Colon (tissue), 2 donors: ENCODE data around the gene LARP4.
"Not testable (repeated sequence)": the region's sequence is repeated elsewhere in the genome, so short reads cannot be mapped to it uniquely, and the experiment has no call there.

Experiments
- FAIRE-seq: peaks from 2 replicates; lab custom pipeline; 2012; peaks lifted over from hg19 to GRCh38; lab: Jason Lieb, UNC
- donor health status: control.
- donor health status: control.

Gene LARP4

DNA sequence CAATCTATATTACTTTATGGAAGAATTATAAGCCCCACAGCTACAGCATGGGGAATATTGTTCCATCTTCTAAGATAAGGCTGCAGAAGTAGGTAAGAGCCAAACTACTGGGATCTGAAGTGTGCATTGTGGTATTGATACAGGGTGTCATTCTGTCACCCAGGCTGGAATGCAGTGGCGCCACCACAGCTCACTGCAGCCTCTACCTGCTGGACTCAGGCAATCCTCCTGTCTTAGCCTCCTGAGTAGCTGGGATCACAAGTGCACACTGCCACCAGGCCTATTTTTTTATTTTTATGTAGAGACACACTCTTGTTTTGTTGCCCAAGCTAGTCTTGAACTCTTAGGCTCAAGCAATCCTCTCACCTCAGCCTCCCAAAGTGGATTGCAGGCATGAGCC lies 82.8 kb downstream of the LARP4 start:
- no peak for FAIRE-seq

DNA sequence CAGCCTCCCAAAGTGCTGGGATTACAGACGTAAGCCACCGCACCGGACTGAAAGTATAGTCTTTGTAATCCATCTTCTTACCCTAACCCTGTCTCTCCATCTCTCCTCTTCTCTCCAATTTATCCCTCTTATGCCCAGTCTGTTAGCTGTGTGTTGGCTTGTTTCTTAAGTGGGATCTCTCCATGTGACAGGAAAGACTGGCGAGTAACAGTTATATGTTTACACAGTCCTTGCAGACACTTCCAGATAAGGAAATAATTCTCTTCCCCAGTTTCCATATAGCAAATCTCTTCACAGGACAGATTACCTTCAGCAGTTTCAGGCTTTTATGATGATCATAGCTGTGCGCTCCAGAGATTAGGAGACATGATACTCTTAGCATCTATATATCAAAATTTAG lies 88.1 kb downstream of the LARP4 start:
- no peak for FAIRE-seq

DNA sequence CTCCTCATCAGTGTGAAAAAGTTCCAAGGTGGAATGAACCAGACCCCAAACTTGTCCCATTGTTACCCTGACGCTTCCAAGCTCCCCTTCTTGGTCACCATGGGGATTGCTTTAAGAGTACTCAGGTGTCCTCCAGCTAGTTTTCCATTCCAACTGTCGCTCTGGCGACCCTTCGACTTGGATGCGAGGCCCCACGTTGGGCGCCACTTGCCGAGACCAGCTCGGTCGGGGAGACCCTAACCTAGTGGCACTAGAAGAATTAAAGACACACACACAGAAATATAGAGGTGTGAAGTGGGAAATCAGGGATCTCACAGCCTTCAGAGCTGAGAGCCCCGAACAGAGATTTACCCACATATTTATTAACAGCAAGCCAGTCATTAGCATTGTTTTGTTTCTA lies 97.4 kb downstream of the LARP4 start:
- FAIRE-seq, result not testable (repeated sequence)

DNA sequence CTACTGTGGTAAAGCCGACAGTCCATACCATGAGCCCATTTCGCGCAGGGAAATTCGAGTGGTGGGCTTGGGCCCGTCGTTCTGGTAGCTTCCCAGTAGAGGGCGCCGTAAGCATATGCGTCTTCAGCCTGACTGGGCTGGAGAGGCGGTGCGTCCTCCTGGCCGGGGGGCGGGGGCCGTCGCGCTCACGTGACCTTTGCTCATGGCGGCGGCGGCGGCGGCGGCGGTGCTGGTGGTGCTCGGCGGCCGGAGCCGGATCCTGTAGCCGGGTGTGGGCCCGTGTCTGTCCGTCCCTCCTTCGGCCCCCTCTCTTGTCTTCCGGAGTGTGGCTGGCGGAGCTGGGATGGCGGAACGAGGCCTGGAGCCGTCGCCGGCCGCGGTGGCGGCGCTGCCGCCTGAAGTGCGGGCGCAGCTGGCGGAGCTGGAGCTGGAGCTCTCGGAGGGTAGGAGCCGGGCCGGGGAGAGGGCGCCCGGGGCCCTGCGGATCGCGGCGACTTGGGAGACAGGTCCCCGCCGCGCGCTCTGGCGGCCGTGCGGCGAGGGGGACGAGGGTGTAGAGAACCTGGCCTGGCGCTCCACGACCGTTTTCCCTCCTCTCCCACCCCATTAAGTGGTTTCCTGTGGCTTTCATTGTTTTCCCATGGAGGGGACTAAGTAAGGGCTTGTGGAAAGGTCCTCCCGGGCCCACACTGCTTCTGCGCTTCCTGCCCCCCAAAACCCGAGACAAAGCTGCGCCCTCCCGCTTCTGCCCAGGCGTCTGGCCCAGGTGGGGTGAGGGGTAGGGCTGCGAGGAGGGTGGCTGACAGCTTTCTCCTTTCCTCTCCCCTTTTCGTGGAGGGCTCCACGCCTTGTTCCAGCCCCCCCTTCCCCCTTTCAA lies 104.4 kb downstream of the LARP4 start, which contains the start of gene DIP2B:
Gene DIP2B, plus strand, starts transcription at position 188 of the 877 bp plus-strand sequence. Its CDS starts 156 bp downstream, at position 344.
- no peak for FAIRE-seq

DNA sequence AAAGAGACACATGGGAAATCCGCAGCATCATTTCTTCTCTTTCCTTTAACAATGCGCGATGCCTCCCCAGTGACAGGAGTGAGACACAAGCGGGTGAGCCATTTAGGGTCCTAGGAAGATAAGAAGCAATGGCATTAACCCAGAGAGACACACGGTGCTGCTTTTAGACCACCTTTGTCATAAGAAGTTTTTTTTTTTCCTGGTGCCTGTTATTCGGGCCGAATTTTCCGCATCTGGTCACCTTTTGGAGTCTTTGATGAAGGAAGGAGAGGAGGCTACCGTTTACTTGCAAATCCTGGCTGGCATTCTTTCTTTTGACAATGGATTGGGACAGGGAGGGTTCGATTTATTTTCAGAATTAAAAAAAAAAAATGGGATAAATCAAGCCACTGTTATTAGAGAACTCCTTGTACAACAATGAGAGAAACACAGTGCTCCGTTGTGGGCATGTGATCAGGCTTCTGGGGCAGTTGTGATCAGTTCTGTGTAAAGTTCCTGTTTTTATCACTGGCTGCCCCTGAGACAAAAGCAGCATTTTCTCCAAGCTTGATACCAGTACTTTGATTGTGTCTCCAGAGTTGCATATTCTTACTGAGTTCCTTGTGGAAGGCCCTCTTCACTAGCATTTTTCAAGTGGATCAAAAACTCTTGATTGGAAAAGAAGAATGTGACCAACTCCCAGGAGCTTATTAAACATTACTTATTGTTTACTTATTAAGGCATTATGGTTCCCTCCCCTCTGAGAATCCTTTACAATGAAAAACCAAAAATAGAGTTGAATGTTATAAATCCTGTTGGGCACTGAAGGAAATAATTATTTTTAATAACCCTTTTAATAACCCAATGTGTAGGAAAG lies 105.2 kb downstream of the LARP4 start:
- FAIRE-seq, result no peak

DNA sequence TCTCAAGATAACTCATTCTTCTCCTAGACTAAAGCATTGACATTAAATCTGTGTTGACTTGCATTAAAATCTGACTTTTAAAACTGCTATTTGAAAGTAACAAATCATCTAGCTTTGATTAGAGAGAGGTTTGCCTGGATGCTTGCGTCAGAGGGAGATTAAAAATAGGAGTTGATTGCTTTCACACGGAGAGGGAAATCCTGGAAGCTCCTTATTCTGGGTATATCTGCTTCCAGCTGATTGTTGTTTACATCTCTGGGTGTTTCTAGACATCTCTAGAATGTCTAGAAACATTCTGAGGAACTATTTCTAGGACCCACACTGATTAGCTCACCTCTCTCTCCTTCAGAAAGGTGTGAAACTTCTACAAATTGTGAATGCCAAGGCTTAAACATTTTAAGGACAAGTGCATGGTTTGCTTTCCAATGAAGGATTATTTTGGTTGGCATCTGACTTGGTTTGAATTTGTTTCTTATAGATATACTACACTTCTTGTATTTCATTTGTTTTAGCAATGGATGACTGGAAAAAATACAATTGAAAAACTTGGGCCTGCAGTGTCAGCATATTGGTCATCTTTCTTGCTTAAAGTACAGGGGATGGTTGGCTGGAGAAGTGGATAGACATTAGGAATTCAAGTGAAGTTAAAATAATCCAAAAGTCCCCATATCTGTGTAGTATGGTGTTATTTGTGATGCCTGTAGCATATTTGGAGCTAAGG lies 106.2 kb downstream of the LARP4 start:
- FAIRE-seq, result no peak

DNA sequence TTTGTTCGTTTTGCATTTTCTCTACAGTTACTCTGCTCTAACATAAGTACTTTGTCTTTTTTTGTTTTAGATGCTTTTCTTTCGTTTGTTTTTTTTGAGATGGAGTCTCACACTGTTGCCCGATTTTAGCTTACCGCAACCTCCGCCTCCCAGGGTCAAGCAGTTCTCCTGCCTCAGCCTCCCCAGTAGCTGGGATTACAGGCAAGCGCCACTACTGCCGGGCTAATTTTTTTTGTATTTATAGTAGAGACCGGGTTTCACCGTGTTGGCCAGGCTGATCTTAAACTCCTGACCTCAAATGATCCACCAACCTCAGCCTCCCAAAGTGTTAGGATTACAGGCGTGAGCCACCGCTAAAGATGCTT lies 106.8 kb downstream of the LARP4 start:
- FAIRE-seq, result no peak

DNA sequence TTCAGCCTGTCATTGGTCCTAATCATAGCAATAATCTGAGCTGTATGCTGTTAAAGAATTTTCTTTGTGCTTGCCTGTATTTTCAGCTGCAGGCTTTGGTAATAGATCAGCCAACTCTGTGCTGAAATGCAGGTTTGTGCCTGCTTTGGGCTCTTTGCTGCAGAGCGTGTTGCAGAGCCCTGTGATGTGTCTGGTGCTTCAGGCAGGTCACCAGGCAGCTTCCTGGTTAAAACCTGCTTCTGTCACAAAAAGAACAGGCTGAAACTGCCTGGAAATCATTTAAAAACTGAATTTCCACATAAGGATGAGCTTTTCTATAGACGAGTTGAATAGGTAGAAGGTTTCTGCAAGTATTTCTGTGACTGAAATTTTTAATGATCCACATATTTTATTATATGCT lies 107.2 kb downstream of the LARP4 start:
- FAIRE-seq, result no peak

DNA sequence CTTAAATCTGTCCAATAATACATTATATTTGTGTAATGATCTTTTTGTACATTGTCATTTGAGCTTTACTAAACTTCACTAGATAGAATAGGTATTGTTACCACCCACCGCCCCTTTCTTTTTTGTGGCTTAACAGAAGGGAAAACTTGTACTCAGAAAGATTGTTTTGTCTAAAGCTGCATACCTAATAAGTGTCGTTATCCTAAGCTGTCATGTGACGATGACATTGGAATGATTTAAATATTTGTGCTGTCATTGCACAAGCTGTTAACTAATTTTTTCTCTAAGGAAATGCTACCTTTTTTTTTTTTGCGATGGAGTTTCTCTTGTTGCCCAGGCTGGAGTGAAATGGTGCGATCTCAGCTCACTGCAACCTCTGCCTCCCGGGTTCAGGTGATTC lies 107.7 kb downstream of the LARP4 start:
- no peak for FAIRE-seq

DNA sequence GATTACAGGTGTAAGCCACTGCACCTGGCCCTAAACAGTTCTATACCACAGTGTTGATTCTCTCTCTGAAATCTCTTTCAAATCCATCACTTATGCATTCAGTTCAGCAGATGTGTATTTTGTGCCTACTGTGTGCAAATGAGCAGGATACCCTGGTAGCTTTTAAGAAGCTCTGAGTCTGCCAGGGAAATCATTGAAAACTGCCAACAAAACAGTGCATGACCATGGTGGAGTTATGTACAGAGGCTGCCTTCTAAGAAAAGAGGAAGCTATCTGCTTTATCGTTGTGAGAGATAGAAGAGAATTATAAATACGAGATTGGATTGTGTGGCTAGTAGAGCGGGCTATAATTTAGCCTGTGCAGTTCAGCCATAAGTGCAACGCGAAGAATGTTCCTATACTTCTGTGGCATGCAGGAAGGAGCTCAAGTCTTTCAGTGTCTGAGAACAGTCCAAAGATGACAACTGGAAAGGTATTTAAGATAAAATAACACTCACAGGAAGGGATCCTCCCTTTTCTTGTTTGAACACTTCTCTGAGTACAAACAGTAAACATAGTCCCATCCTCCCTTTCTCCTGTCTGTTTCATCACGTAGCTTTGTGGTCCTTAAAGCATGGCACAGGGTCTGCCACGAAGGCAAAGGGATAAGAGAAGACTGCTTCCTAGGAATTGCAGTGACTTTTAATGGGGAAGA lies 108.4 kb downstream of the LARP4 start:
- FAIRE-seq, result no peak

DNA sequence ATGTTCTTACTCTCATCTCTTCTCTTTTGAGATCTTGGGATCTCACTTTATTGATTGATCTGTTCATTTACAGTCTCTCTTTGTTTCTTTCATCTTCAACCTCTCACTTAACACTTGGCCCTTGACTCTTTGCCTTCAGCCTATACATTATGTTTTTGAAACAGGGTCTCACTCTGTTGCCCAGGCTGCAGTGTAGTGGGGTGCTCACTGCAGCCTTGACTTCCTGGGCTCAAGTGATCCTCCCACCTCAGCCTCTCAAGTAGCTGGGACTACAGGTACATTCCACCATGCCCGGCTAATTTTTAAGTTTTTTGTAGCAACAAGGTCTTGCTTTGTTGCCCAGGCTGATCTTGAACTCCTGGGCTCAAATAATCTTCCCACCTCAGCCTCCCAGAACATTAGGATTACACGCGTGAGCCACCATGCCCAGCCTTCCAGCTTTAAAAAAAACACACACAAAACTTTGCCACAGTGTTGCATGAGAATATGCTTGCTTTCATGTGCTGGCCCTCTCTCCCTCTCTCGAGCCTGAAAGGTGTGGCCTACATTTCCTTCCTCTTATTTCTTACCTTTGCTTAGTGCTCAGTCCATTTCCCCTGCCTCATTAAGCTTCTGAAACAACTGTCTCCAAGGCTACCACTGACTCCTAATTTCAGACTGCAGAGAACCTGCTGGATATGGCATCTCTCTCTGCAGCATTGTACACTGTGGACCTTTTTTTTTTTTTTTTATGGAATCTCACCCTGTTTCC lies 114.0 kb downstream of the LARP4 start:
- no peak for FAIRE-seq

DNA sequence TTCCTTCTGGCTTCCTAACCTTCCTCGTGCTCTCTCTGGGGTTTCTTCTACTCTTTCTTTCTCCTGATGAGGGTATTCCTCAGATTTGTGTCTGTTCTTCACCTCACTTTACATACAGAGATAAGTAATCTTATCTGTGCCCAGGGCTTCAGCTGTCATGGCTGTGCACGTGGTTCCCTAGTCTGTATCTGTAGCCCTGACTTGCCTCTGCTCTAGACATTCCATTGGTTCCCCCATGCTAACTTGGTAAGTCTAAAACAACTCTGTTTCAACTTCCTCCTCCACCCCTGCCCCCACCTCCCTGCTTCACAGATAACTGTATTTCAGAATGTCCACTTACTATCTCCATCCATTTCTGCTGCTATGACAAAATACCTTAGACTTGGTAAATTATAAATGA lies 114.9 kb downstream of the LARP4 start:
- FAIRE-seq, result no peak

DNA sequence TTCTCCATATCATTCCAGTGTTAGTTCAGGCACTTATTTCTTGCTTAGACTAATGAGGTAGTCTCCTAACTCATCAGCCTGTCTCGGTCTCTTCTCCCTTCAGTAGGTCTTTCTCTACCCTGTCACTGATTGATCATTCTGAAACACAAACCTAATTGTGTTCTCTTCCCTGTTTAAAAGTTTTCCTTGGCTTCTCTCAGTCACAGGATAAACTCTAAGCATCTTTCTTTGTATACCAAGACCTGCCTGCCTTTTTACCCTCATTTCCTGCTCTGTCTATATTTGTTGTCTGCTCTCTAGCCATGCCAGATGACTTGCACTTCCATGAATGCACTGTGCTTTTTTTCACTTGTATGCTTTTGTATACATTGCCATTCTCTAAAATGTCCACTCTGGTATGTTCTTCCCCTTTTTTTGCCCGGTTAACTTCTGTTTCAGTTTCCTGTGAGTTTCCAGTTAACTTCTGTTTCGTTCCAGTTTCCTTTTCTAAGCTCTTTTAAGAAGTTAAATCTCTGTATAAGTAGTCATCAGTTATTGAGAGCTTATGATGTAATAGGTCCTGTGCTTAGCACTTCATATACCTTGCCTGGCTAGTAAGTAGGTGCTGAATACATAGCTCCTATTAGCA lies 116.8 kb downstream of the LARP4 start:
- FAIRE-seq, result no peak

DNA sequence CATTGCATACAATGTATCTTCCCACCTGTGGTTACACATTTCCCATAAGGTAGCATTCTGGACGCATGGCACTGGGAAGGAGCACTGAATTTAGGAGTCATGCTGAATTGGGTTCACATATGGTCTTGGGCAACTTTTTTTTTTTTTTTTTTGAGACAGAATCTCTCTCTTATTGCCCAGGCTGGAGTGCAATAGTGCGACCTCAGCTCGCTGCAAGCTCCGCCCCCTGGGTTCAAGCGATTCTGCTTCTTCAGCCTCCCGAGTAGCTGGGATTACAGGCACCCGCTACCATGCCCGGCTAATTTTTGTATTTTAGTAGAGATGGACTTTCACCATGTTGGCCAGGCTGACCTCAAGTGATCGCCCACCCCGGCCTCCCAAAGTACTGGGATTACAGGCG lies 117.4 kb downstream of the LARP4 start:
- FAIRE-seq, result no peak

DNA sequence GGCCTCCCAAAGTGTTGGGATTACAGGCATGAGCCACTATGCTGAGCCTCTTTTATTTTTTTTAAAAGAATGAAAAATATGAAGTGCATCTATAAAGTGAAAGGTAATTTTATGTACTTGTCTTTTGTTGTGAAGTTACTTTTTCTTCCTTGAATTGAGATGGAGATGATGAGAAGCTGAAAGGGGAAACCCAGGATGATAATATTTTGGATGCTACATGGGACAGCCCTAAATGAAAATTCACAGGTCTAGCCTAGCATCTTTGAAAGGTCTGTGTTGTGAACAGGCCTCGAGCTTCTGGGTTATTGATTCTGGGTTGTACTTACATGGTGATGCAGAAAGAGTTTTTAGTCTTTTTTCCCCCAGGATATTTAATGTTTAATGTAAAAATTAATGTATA lies 118.7 kb downstream of the LARP4 start:
- no peak for FAIRE-seq

DNA sequence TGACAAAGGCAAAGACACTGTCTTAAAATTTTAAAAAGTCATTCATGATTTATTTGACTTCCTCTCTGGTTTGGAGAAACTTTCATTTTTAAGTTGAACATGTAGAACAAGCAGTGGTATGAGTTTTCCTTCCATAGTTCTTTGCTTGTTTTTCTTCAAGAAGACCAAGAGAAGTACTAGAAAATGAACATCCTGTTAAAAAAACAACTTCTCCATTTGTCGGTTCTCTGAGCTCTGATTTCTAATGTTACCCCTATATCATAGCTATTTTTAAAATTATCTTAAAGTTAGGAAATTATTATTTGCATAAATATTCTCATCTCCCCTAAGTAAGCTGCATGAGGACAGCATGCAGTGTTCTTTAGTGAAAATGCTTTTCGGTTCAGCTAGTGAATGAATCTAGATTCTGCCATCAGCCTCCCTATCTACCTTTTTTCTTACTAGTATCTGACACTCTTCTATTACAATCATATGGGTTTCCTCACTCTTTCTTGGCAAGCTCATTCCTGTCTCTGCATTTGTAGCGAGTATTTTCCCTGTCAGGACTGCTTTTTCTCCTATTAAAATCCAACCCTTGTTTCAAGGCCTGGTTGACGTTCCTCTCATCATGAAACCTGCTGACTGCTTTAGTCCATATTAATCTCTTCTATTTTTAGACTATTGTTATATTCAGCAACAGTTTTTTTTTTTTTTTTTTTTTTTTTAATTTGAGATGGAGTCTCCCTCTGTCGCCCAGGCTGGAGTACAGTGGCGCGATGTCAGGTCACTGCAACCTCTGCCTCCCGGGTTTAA lies 119.9 kb downstream of the LARP4 start:
- no peak for FAIRE-seq

DNA sequence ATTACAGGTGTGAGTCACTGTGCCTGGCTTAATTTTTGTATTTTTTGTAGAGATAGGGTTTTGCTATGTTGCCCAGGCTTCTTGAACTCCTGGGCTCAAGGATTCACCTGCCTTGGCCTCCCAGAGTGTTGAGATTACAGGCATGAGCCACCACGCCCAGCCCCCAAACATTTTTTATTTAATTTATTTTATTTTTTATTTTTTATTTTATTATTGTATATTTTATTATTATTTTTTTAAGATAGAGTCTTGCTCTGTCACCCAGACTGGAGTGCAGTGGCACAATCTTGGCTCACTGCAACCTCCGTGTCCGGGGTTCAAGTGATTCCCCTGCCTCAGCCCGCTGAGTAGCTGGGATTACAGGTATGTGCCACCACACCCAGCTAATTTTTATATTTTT lies 121.1 kb downstream of the LARP4 start:
- FAIRE-seq, result not testable (repeated sequence)

DNA sequence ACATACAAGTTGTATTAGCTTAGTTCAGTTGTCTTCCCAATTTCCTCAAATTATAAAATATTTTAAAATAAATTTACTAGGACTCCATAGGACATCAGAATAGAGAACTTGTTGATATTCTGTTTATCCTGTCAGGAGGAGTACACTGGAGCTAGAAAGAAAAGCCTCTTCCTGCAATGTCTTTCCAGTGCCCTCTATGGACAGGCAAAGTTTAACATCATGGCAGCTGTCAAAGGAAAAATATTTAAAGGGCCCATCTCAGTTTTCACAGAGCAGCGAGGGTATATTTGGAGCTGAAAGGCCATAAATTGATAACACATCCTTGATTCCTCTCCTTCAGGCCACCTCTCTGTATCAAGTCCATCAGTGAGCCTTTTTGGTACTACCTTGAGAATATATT lies 123.1 kb downstream of the LARP4 start:
- FAIRE-seq, result no peak

DNA sequence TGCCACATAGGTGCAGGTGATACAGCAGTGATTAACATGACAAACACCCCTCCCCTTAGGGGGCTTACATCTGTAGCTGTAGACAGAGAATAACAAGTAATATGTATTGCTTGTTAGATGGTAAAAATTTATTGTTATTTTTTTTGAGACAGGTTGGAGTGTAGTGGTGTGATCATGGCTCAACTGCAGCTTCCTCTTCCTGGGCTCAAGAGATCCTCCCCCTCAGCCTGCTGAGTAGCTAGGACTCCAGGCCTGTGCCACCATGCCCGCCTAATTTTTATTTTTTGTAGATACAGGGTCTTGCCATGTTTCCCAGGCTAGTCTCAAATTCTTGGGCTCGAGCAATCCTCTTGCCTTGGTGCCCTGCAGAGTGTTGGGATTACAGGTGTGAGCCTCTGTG lies 123.9 kb downstream of the LARP4 start:
- FAIRE-seq, result no peak

DNA sequence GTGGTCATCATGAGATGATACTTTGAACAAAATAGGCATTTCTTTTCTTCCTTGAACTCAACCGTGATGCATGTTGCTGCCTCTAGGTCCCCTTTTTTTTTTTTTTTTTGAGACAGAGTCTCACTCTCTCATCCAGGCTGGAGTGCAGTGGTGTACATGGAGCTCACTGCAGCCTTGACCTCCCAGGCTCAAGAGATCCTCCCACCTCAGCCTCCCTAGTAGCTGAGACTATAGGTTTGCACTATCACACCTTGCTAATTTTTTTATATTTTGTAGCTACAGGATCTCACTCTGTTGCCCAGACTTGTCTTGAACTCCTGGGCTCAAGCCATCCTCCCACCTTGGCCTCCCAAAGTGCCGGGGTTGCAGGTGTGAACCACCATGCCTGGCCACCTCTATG lies 124.7 kb downstream of the LARP4 start:
- FAIRE-seq, result no peak
